HL-60 (cell line): ENCODE results near the gene SRSF8.

Experiments used
- GABPA ChIP-seq: IDR thresholded peaks from 2 replicates; pipeline ENCODE4 v1.6.1; 2012; ENCODE audit warnings: low read depth
- POLR2AphosphoS5 ChIP-seq: IDR thresholded peaks from 2 replicates; pipeline ENCODE4 v1.6.1; 2012; ENCODE audit warnings: low read depth
- TF ChIP-seq, protein P1 (sequence below): IDR thresholded peaks from one replicate; pipeline ENCODE4 v1.5.1; 2011; ENCODE audit warnings: low read length, control low read depth, inconsistent platforms; ENCODE audit not compliant: insufficient read depth
- TF ChIP-seq, protein P2 (sequence below): IDR thresholded peaks from 2 replicates; pipeline ENCODE4 v1.6.1; 2012; ENCODE audit warnings: low read depth; ENCODE audit not compliant: insufficient replicate concordance

- TF ChIP-seq, protein P1, sequence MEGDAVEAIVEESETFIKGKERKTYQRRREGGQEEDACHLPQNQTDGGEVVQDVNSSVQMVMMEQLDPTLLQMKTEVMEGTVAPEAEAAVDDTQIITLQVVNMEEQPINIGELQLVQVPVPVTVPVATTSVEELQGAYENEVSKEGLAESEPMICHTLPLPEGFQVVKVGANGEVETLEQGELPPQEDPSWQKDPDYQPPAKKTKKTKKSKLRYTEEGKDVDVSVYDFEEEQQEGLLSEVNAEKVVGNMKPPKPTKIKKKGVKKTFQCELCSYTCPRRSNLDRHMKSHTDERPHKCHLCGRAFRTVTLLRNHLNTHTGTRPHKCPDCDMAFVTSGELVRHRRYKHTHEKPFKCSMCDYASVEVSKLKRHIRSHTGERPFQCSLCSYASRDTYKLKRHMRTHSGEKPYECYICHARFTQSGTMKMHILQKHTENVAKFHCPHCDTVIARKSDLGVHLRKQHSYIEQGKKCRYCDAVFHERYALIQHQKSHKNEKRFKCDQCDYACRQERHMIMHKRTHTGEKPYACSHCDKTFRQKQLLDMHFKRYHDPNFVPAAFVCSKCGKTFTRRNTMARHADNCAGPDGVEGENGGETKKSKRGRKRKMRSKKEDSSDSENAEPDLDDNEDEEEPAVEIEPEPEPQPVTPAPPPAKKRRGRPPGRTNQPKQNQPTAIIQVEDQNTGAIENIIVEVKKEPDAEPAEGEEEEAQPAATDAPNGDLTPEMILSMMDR = no peak
- no peak for TF ChIP-seq GABPA
- TF ChIP-seq, protein P2, sequence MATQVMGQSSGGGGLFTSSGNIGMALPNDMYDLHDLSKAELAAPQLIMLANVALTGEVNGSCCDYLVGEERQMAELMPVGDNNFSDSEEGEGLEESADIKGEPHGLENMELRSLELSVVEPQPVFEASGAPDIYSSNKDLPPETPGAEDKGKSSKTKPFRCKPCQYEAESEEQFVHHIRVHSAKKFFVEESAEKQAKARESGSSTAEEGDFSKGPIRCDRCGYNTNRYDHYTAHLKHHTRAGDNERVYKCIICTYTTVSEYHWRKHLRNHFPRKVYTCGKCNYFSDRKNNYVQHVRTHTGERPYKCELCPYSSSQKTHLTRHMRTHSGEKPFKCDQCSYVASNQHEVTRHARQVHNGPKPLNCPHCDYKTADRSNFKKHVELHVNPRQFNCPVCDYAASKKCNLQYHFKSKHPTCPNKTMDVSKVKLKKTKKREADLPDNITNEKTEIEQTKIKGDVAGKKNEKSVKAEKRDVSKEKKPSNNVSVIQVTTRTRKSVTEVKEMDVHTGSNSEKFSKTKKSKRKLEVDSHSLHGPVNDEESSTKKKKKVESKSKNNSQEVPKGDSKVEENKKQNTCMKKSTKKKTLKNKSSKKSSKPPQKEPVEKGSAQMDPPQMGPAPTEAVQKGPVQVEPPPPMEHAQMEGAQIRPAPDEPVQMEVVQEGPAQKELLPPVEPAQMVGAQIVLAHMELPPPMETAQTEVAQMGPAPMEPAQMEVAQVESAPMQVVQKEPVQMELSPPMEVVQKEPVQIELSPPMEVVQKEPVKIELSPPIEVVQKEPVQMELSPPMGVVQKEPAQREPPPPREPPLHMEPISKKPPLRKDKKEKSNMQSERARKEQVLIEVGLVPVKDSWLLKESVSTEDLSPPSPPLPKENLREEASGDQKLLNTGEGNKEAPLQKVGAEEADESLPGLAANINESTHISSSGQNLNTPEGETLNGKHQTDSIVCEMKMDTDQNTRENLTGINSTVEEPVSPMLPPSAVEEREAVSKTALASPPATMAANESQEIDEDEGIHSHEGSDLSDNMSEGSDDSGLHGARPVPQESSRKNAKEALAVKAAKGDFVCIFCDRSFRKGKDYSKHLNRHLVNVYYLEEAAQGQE = no peak
- TF ChIP-seq POLR2AphosphoS5 = no peak
Measured at GRCh38 chr11:95108159-95108611, 41.5 kb downstream of the SRSF8 start.
